ENCODE data around the gene DRD4. TPM values are rescaled to one million over a fixed set of nuclear protein-coding genes. Genes with fewer than 3 reads are reported as not detected.
A peak's percentile ranks its signal among the peaks of the same experiment; 100 is the strongest.
"Not testable (repeated sequence)": the region's sequence is repeated elsewhere in the genome, so short reads cannot be mapped to it uniquely, and the experiment has no call there.

DRD4 gene
- total RNA-seq, 1 donor from 2014 or later: 0.22 TPM

DNA sequence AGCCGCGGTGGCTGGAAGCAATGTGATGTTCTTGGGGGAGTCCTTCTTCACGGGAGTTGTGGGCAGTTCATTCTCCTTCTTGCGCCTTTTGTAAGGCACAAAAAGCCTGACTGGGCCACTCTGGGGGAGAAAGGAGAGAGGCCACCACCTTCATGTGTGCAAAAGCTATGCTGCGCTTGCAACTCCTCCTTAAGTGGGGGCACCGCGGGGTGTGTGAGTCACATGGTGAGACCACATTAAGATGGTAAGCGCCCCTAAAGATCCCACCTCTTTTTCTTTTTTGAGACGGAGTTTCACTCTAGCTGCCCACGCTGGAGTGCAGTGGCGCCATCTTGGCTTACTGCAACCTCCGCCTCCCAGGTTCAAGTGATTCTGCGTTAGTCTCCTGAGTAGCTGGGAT is 43.9 kb downstream of the DRD4 start:
- no peaks in the 10 kb centered on the region for H3K9me3 ChIP-seq (replicated peaks)
- peaks cover 70% of the 10 kb centered on the region for H3K36me3 ChIP-seq
- intact Hi-C loops (cut with micrococcal nuclease): no loop called here
- no peaks in the 10 kb centered on the region for H3K27me3 ChIP-seq (ENCODE audit: low read depth)
- TF ChIP-seq, protein P1, sequence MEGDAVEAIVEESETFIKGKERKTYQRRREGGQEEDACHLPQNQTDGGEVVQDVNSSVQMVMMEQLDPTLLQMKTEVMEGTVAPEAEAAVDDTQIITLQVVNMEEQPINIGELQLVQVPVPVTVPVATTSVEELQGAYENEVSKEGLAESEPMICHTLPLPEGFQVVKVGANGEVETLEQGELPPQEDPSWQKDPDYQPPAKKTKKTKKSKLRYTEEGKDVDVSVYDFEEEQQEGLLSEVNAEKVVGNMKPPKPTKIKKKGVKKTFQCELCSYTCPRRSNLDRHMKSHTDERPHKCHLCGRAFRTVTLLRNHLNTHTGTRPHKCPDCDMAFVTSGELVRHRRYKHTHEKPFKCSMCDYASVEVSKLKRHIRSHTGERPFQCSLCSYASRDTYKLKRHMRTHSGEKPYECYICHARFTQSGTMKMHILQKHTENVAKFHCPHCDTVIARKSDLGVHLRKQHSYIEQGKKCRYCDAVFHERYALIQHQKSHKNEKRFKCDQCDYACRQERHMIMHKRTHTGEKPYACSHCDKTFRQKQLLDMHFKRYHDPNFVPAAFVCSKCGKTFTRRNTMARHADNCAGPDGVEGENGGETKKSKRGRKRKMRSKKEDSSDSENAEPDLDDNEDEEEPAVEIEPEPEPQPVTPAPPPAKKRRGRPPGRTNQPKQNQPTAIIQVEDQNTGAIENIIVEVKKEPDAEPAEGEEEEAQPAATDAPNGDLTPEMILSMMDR (IDR thresholded peaks at IDR 0.05; ENCODE audit: borderline replicate concordance): no peak
- no peak overlapping the region for H3K4me3 ChIP-seq
- peak overlapping the region; percentile 76 for H3K27ac ChIP-seq (replicated peaks)
- H3K4me1 ChIP-seq: peaks cover 15% of the 10 kb centered on the region
- DNase-seq: no peak

DNA sequence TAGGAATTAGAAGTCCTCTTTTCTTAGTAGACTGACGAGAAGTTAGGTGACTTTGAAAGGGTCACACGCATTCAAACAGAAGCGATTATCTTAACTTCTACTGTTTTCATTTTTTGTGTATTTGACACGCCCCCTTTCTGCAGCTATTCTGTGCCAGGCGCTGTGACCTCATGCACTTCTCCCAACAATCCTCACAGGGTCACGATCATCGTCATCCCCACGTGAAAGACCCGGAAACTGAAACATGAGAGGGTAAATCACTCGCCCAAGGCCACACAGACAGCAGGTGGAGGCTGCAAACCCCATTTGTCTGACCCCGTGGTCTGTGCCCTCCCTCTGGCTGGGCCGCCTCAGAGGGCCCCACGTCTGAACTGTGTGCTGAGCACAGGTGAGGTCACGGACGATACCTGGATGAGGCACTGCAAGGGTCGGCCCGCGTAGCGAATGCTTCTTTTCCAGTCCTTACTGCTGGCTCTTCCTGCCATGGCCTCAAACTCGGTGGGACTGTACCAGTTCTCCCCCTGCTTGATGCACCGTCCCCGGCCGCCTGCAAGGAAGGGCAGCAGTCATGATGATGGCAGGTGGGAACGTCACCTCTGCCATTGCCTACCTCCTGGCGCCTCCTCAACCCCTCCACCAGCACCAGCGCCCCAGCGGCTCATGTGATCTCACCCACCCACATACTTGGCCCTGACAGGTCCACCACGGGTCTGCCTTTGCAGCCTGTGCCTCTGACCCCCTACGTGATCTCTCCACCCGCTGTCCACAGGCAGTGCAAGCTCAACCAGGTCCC is 49.6 kb downstream of the DRD4 start:
- Histone ChIP-seq H3K4me1 (peaks cover 11% of the 10 kb centered on the region), H3K27me3 (ENCODE audit: low read depth) (no peaks in the 10 kb centered on the region), H3K4me3 (no peak overlapping the region), H3K36me3 (peaks cover 80% of the 10 kb centered on the region), H3K9me3 (replicated peaks) (no peaks in the 10 kb centered on the region), H3K27ac (replicated peaks) (no peak overlapping the region)
- TF ChIP-seq, protein P1 (IDR thresholded peaks at IDR 0.05; ENCODE audit: borderline replicate concordance): no peak
- no peak for DNase-seq
- intact Hi-C loops (cut with micrococcal nuclease): no loop called here

DNA sequence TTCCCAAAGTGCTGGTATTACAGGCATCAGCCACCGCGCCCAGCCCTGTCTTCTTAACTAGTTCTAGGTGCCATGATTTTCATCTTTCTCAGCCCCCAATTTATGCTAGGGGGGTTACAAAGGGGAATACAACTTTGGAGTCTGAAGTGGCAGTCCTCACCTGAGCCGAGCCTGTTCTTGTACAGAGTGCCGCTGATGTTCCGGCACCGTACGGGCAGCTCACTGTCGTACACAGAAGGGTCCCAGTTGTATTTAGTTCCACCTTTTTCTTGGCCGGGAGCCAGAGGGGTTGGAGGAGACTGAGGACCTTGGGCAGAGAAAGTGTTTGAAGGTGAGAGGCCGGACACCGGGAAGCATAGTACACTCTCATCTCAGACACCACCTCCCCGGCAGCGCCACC is 50.7 kb downstream of the DRD4 start:
- no peak overlapping the region for H3K4me3 ChIP-seq
- H3K36me3 ChIP-seq: peaks cover 69% of the 10 kb centered on the region
- intact Hi-C loops (cut with micrococcal nuclease): no loop called here
- H3K9me3 ChIP-seq (replicated peaks): no peaks in the 10 kb centered on the region
- no peak overlapping the region for H3K27ac ChIP-seq (replicated peaks)
- DNase-seq: no peak
- TF ChIP-seq, protein P1 (IDR thresholded peaks at IDR 0.05; ENCODE audit: borderline replicate concordance): no peak
- H3K27me3 ChIP-seq (ENCODE audit: low read depth): no peaks in the 10 kb centered on the region
- peaks cover 19% of the 10 kb centered on the region for H3K4me1 ChIP-seq

DNA sequence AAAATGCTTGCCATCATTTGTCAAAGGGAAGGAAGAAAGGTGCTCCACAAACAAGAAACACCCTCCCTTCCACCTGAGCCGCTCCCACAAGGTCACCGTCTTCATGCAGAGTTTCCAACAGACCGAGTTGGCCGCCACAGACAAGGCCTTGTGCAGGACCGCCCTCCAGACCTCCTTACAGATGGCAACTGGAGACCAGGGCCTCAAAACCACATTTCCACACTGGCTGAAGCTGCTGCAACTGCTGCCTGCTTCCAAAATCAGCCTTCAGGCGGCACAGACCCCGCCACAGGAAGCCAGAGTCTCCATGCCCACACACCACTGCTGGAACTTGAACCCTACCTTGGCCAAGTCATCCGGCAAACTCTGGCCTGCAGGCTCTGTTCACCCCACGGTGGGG is 51.6 kb downstream of the DRD4 start:
- H3K36me3 ChIP-seq: peaks cover 59% of the 10 kb centered on the region
- DNase-seq: no peak
- TF ChIP-seq, protein P1 (IDR thresholded peaks at IDR 0.05; ENCODE audit: borderline replicate concordance): no peak
- H3K9me3 ChIP-seq (replicated peaks): no peaks in the 10 kb centered on the region
- no peak overlapping the region for H3K27ac ChIP-seq (replicated peaks)
- intact Hi-C loops (cut with micrococcal nuclease): no loop called here
- peaks cover 28% of the 10 kb centered on the region for H3K4me1 ChIP-seq
- H3K4me3 ChIP-seq: no peak overlapping the region
- no peaks in the 10 kb centered on the region for H3K27me3 ChIP-seq (ENCODE audit: low read depth)

DNA sequence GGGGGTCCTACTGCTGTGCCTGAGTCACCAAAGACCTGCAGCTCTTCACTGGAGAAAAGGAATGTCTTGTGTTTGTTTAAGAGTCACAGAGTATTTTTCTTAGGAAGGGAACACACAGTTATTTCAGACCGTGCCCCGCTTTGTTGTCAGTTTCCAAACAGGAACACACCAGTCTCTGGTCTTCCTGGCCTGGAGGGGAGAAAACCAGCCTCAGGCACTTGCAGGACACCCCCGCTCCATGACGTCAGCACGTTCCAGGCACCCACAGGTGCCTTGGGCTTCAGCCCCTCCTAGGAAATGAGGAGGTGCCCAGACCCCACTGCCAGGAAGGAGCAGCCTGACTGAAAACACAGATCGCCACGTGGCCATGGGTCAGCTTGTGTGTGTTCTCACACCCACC is 52.6 kb downstream of the DRD4 start:
- peaks cover 37% of the 10 kb centered on the region for H3K4me1 ChIP-seq
- intact Hi-C loops (cut with micrococcal nuclease): no loop called here
- no peak overlapping the region for H3K4me3 ChIP-seq
- H3K36me3 ChIP-seq: peaks cover 50% of the 10 kb centered on the region
- TF ChIP-seq, protein P1 (IDR thresholded peaks at IDR 0.05; ENCODE audit: borderline replicate concordance): no peak
- no peak for DNase-seq
- H3K27me3 ChIP-seq (ENCODE audit: low read depth): no peaks in the 10 kb centered on the region
- H3K9me3 ChIP-seq (replicated peaks): no peaks in the 10 kb centered on the region
- H3K27ac ChIP-seq (replicated peaks): no peak overlapping the region

DNA sequence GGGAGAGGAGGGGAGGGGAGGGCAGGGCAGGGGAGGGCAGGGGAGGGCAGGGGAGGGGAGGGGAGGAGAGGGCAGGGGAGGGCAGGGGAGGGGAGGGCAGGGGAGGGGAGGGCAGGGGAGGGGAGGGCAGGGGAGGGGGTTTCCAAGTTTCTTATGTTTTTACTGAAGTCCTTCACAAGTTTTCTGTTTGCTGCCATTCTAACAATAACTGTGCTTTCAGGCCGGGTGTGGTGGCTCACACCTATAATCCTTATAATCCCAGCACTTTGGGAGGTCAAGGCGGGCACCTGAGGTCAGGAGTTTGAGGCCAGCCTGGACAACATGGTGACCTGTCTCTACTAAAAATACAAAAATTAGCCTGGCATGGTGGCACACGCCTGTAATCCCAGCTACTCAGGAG is 53.2 kb downstream of the DRD4 start:
- intact Hi-C loops (cut with micrococcal nuclease); H3K4me3 ChIP-seq; H3K9me3 ChIP-seq (replicated peaks); H3K27me3 ChIP-seq (ENCODE audit: low read depth); DNase-seq; H3K27ac ChIP-seq (replicated peaks): not testable (repeated sequence)
- peaks cover 44% of the 10 kb centered on the region for H3K36me3 ChIP-seq
- H3K4me1 ChIP-seq: peaks cover 38% of the 10 kb centered on the region
